Activated B cell treated with CpG ODN at 0.5 μM for 24 hours (primary cell): Measurements from ENCODE around the gene ZEB2. TPM values are rescaled to one million over a fixed set of nuclear protein-coding genes. Genes with fewer than 3 reads are reported as not detected.
A peak's percentile ranks its signal among the peaks of the same experiment; 100 is the strongest.

Experiments
- ATAC-seq: fragments of 200-7000 bp; cut with Tn5 transposase; one replicate; pipeline ENCODE4 v1.10.0; 2021; ENCODE audit warnings: low read depth, mild to moderate bottlenecking, moderate library complexity
- CTCF ChIA-PET: fragments of 350-600 bp; sonication (Branson Sonifier 250); formaldehyde crosslinking; loops from one replicate; lab custom pipeline; 2021; ENCODE audit warnings: antibody characterized with exemption; lab: Charles Lee
- POLR2A ChIA-PET: fragments of 350-600 bp; sonication (Branson Sonifier 250); formaldehyde crosslinking; loops from one replicate; lab custom pipeline; 2021; ENCODE audit warnings: antibody characterized with exemption; lab: Charles Lee
- DNase-seq: peaks from one replicate; pipeline ENCODE4 v3.0.0; 2022
- H3K27ac Mint-ChIP-seq: one replicate; pipeline ENCODE4 v1.8.0; 2020; ENCODE audit warnings: mixed read lengths
- H3K27me3 Mint-ChIP-seq: one replicate; pipeline ENCODE4 v1.8.0; 2021; ENCODE audit warnings: mixed read lengths
- H3K36me3 Mint-ChIP-seq: one replicate; pipeline ENCODE4 v1.8.0; 2021; ENCODE audit warnings: low read depth, mixed read lengths
- H3K4me1 Mint-ChIP-seq: one replicate; pipeline ENCODE4 v1.8.0; 2021; ENCODE audit warnings: mixed read lengths
- H3K4me3 Mint-ChIP-seq: one replicate; pipeline ENCODE4 v1.8.0; 2020; ENCODE audit warnings: mild to moderate bottlenecking, mixed read lengths
- H3K9me3 Mint-ChIP-seq: one replicate; pipeline ENCODE4 v1.8.0; 2020; ENCODE audit warnings: mixed read lengths
- intact Hi-C: fragments of 100-400 bp; cut with micrococcal nuclease; formaldehyde crosslinking; loops from one replicate; pipeline ENCODE4 v1.15.1; 2024
- total RNA-seq: library from RNA; stranded (reverse); gene quantifications from 2 replicates; pipeline ENCODE4 v1.2.3, GENCODE V29; 2022
- TF ChIP-seq, protein P1 (sequence below): fragments of 200-600 bp; IDR thresholded peaks from one replicate; pipeline ENCODE4 v1.8.0; 2022; ENCODE audit warnings: antibody characterized with exemption, mild to moderate bottlenecking

The ZEB2 gene
- total RNA-seq, 1 donor from 2014 or later: 200 TPM

DNA sequence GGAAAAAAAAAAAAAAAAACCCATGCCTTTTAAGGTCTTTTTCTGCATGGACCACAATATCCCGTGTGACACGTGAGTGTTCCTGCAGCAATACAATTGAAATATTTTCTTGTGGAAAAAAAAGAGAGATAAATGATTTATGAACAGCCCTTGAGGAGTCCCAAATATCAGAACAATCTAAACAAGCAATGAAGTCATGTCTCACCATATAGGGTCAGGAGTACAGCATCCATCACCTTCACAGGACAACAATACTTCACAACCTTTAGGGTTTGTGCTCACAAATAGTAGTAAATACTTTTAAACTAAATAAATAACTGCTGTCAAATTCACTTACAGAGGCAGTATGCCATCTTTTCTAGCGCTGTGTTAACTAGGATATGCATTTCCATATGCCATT, 87.9 kb downstream of the ZEB2 start:
- no peaks in the 10 kb centered on the region for H3K9me3 Mint-ChIP-seq
- no peak overlapping the region for H3K27ac Mint-ChIP-seq
- ChIA-PET POLR2A (interaction anchor here (0.5 to 0.7 kb wide), 2 partner anchors 245 to 1034 kb away, joined by 3 to 5 read pairs; no protein-coding TSS in a partner anchor), CTCF (no interaction called here)
- intact Hi-C loops: loop anchor here (2.0 kb wide), 2 partner anchors 17 kb away; no protein-coding TSS in a partner anchor
- H3K36me3 Mint-ChIP-seq: peaks cover 43% of the 10 kb centered on the region
- TF ChIP-seq, protein P1, sequence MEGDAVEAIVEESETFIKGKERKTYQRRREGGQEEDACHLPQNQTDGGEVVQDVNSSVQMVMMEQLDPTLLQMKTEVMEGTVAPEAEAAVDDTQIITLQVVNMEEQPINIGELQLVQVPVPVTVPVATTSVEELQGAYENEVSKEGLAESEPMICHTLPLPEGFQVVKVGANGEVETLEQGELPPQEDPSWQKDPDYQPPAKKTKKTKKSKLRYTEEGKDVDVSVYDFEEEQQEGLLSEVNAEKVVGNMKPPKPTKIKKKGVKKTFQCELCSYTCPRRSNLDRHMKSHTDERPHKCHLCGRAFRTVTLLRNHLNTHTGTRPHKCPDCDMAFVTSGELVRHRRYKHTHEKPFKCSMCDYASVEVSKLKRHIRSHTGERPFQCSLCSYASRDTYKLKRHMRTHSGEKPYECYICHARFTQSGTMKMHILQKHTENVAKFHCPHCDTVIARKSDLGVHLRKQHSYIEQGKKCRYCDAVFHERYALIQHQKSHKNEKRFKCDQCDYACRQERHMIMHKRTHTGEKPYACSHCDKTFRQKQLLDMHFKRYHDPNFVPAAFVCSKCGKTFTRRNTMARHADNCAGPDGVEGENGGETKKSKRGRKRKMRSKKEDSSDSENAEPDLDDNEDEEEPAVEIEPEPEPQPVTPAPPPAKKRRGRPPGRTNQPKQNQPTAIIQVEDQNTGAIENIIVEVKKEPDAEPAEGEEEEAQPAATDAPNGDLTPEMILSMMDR: no peak
- peaks cover 37% of the 10 kb centered on the region for H3K4me1 Mint-ChIP-seq
- H3K4me3 Mint-ChIP-seq: peak overlapping the region; percentile 19
- H3K27me3 Mint-ChIP-seq: no peaks in the 10 kb centered on the region
- ATAC-seq: no peak
- DNase-seq: no peak

- Mint-ChIP-seq H3K27ac (no peak overlapping the region), H3K9me3 (no peaks in the 10 kb centered on the region), H3K4me1 (peaks cover 42% of the 10 kb centered on the region), H3K4me3 (no peak overlapping the region), H3K36me3 (peaks cover 41% of the 10 kb centered on the region), H3K27me3 (no peaks in the 10 kb centered on the region)
- CTCF ChIA-PET: interaction anchor here (0.6 to 1.4 kb wide), 2 partner anchors 10 to 18 kb away, joined by 3 to 4 read pairs; no protein-coding TSS in a partner anchor
- ATAC-seq: no peak
- intact Hi-C loops: loop anchor here (2.0 kb wide), 2 partner anchors 17 kb away; no protein-coding TSS in a partner anchor
- no peak for DNase-seq
- TF ChIP-seq, protein P1: no peak
- POLR2A ChIA-PET: interaction anchor here (0.5 to 0.8 kb wide), 4 partner anchors 25 to 1321 kb away, joined by 3 to 5 read pairs (median 4); no protein-coding TSS in a partner anchor
Measured at GRCh38 chr2:144431392-144431783, 88.5 kb downstream of the ZEB2 start.

DNA sequence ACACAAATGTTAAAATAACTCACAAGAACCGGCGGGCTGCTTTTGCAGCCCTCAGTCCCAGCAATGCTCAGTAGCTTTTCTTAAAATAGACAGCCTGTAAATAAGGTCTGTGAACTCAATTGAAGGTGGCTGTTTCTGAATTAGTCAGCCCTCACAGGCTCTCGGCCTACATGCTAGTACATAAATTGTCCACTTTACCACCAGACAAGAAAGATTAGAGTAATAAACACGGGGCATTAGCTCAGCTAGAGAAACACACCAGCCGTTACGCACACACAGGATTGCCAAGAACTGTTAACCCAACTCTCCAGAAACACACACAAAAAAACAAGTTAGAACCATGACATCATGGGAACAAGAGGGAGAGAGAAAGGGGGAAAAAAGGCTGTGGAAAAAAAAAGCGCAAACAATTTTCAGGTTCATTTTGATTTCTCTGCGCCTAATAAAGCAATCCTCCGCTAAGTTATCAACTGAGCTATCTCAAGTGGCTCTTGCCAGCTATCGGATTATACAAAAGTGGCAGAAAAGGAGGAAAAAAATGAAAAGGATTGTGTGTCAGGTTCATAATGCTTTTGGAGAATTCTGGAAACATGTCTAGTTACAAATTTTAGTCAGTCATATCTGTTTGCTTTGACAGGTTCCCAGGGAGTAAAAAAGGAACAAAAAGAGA, 89.1 kb downstream of the ZEB2 start:
- H3K27ac Mint-ChIP-seq: no peak overlapping the region
- H3K9me3 Mint-ChIP-seq: no peaks in the 10 kb centered on the region
- ChIA-PET CTCF (interaction anchor here (0.6 to 1.4 kb wide), 3 partner anchors 9 to 25 kb away, joined by 3 to 4 read pairs (median 3); no protein-coding TSS in a partner anchor), POLR2A (interaction anchor here (0.5 to 0.8 kb wide), 3 partner anchors 26 to 1322 kb away, joined by 3 to 5 read pairs (median 3); no protein-coding TSS in a partner anchor)
- H3K4me1 Mint-ChIP-seq: peaks cover 44% of the 10 kb centered on the region
- ATAC-seq: peak; percentile 56
- TF ChIP-seq, protein P1: no peak
- intact Hi-C loops: loop anchor here (2.0 kb wide), 2 partner anchors 16 to 18 kb away; no protein-coding TSS in a partner anchor
- no peaks in the 10 kb centered on the region for H3K27me3 Mint-ChIP-seq
- H3K36me3 Mint-ChIP-seq: peaks cover 42% of the 10 kb centered on the region
- no peak for DNase-seq
- no peak overlapping the region for H3K4me3 Mint-ChIP-seq

GRCh38 chr2:144429396-144430112, 90.4 kb downstream of the ZEB2 start:
- H3K27ac Mint-ChIP-seq: no peak overlapping the region
- H3K36me3 Mint-ChIP-seq: peaks cover 39% of the 10 kb centered on the region
- no peak for DNase-seq
- H3K4me1 Mint-ChIP-seq: peaks cover 43% of the 10 kb centered on the region
- TF ChIP-seq, protein P1: no peak
- no peak overlapping the region for H3K4me3 Mint-ChIP-seq
- no peaks in the 10 kb centered on the region for H3K27me3 Mint-ChIP-seq
- ATAC-seq: no peak
- H3K9me3 Mint-ChIP-seq: no peaks in the 10 kb centered on the region
- intact Hi-C loops: loop anchor here (2.0 kb wide), 2 partner anchors 15 to 19 kb away; no protein-coding TSS in a partner anchor
- POLR2A ChIA-PET: interaction anchor here (0.6 kb wide), 1 partner anchor 86 kb away, joined by 3 read pairs; no protein-coding TSS in a partner anchor
- CTCF ChIA-PET: no interaction called here
